WTC11 (cell line): ENCODE results near the gene ZMYND8. TPM values are rescaled to one million over a fixed set of nuclear protein-coding genes. Genes with fewer than 3 reads are reported as not detected.

ENCODE experiments used
- ATAC-seq: fragments of 200-7000 bp; cut with Tn5 transposase; 2 replicates; pipeline ENCODE4 v1.10.0; 2021; ENCODE audit warnings: mild to moderate bottlenecking, moderate library complexity
- CTCF ChIA-PET: fragments of 300-600 bp; sonication (Branson Sonifier 250); formaldehyde crosslinking; loops from one replicate; lab custom pipeline; 2021; ENCODE audit warnings: antibody characterized with exemption; lab: Charles Lee
- POLR2A ChIA-PET: fragments of 350-600 bp; sonication (Branson Sonifier 250); formaldehyde crosslinking; loops from one replicate; lab custom pipeline; 2021; ENCODE audit warnings: antibody characterized with exemption; lab: Charles Lee
- DNase-seq: peaks from one replicate; pipeline ENCODE4 v3.0.0; 2021; ENCODE audit warnings: low spot score
- H3K27ac Mint-ChIP-seq: 2 replicates; pipeline ENCODE4 v1.8.0; 2021; ENCODE audit warnings: mixed read lengths
- H3K27me3 Mint-ChIP-seq: 2 replicates; pipeline ENCODE4 v1.8.0; 2021; ENCODE audit warnings: low read depth, mild to moderate bottlenecking, moderate library complexity, mixed read lengths
- H3K36me3 Mint-ChIP-seq: 2 replicates; pipeline ENCODE4 v1.8.0; 2021; ENCODE audit warnings: mixed read lengths
- H3K4me1 Mint-ChIP-seq: 2 replicates; pipeline ENCODE4 v1.8.0; 2022; ENCODE audit warnings: mixed read lengths
- H3K4me3 Mint-ChIP-seq: 2 replicates; pipeline ENCODE4 v1.8.0; 2021; ENCODE audit warnings: mild to moderate bottlenecking, moderate library complexity, mixed read lengths
- H3K9me3 Mint-ChIP-seq: 2 replicates; pipeline ENCODE4 v1.8.0; 2021; ENCODE audit warnings: mixed read lengths
- ELF4 ChIP-seq: sonication (generic); formaldehyde crosslinking; IDR thresholded peaks from 2 replicates; pipeline ENCODE4 v1.8.1; 2022; ENCODE audit warnings: low read depth, mild to moderate bottlenecking, moderate library complexity, missing genetic modification reagents
- ESRRA ChIP-seq: sonication (generic); formaldehyde crosslinking; IDR thresholded peaks from 2 replicates; pipeline ENCODE4 v1.8.1; 2022; ENCODE audit warnings: mild to moderate bottlenecking, missing genetic modification reagents, borderline replicate concordance
- HMGA2 ChIP-seq: fragments of 250-450 bp; sonication (Bioruptor Pico); IDR thresholded peaks from 2 replicates; pipeline ENCODE4 v1.4.0; 2021; ENCODE audit warnings: mild to moderate bottlenecking, moderate library complexity
- JAZF1 ChIP-seq: fragments of 250-450 bp; sonication (Bioruptor Pico); IDR thresholded peaks from 2 replicates; pipeline ENCODE4 v1.9.0; 2021; ENCODE audit warnings: moderate library complexity, mild to moderate bottlenecking, inconsistent platforms
- MXD4 ChIP-seq: fragments of 250-450 bp; sonication (Bioruptor Pico); IDR thresholded peaks from 2 replicates; pipeline ENCODE4 v1.8.0; 2021; ENCODE audit warnings: mild to moderate bottlenecking, moderate library complexity, borderline replicate concordance
- MYBL2 ChIP-seq: sonication (generic); formaldehyde crosslinking; IDR thresholded peaks from 2 replicates; pipeline ENCODE4 v1.8.1; 2023; ENCODE audit warnings: mild to moderate bottlenecking, moderate library complexity, missing genetic modification reagents
- NFE2L1 ChIP-seq: sonication (generic); formaldehyde crosslinking; IDR thresholded peaks from 2 replicates; pipeline ENCODE4 v1.8.1; 2023; ENCODE audit warnings: missing genetic modification reagents
- NR3C1 ChIP-seq: sonication (generic); formaldehyde crosslinking; conservative IDR thresholded peaks from 2 replicates; pipeline ENCODE4 v1.8.1; 2023; ENCODE audit warnings: low read depth, mild to moderate bottlenecking, missing genetic modification reagents
- OVOL2 ChIP-seq: fragments of 250-450 bp; sonication (Bioruptor Pico); IDR thresholded peaks from 2 replicates; pipeline ENCODE4 v1.9.0; 2021; ENCODE audit warnings: mild to moderate bottlenecking, borderline replicate concordance
- SP1 ChIP-seq: sonication (generic); formaldehyde crosslinking; conservative IDR thresholded peaks from 2 replicates; pipeline ENCODE4 v1.8.1; 2022; ENCODE audit warnings: missing genetic modification reagents
- TEAD4 ChIP-seq: sonication (generic); formaldehyde crosslinking; IDR thresholded peaks from 2 replicates; pipeline ENCODE4 v1.8.0; 2022; ENCODE audit warnings: mild to moderate bottlenecking, missing genetic modification reagents
- ZBTB21 ChIP-seq: sonication (generic); formaldehyde crosslinking; IDR thresholded peaks from 2 replicates; pipeline ENCODE4 v1.8.1; 2023; ENCODE audit warnings: mild to moderate bottlenecking, missing genetic modification reagents, borderline replicate concordance
- ZNF138 ChIP-seq: sonication (generic); formaldehyde crosslinking; conservative IDR thresholded peaks from 2 replicates; pipeline ENCODE4 v1.8.1; 2022; ENCODE audit warnings: mild to moderate bottlenecking, moderate library complexity, missing genetic modification reagents
- ZNF263 ChIP-seq: sonication (generic); formaldehyde crosslinking; IDR thresholded peaks from 2 replicates; pipeline ENCODE4 v1.8.1; 2022; ENCODE audit warnings: low read depth, mild to moderate bottlenecking, moderate library complexity, missing genetic modification reagents
- ZNF317 ChIP-seq: sonication (generic); formaldehyde crosslinking; IDR thresholded peaks from 2 replicates; pipeline ENCODE4 v1.8.1; 2023; ENCODE audit warnings: low read depth, mild to moderate bottlenecking, moderate library complexity, missing genetic modification reagents, borderline replicate concordance
- ZNF671 ChIP-seq: fragments of 250-450 bp; sonication (Bioruptor Pico); IDR thresholded peaks from 2 replicates; pipeline ENCODE4 v1.8.0; 2021; ENCODE audit warnings: mild to moderate bottlenecking
- total RNA-seq: library from RNA; stranded (reverse); gene quantifications from 3 replicates; pipeline ENCODE4 v1.2.3, GENCODE V29; 2021
- TF ChIP-seq, protein P1 (sequence below): sonication (generic); formaldehyde crosslinking; IDR thresholded peaks from 2 replicates; pipeline ENCODE4 v1.8.0; 2022; ENCODE audit warnings: mild to moderate bottlenecking, missing genetic modification reagents
- TF ChIP-seq, protein P2 (sequence below): sonication (generic); formaldehyde crosslinking; IDR thresholded peaks from 2 replicates; pipeline ENCODE4 v1.8.1; 2022; ENCODE audit warnings: low read depth, mild to moderate bottlenecking, moderate library complexity, missing genetic modification reagents, borderline replicate concordance
- TF ChIP-seq, protein P3 (sequence below): sonication (generic); formaldehyde crosslinking; IDR thresholded peaks from 2 replicates; pipeline ENCODE4 v1.8.0; 2023; ENCODE audit warnings: mild to moderate bottlenecking, missing genetic modification reagents
- TF ChIP-seq, protein P4 (sequence below): fragments of 250-450 bp; sonication (Bioruptor Pico); IDR thresholded peaks from 2 replicates; pipeline ENCODE4 v1.9.0; 2021; ENCODE audit warnings: mild to moderate bottlenecking
- TF ChIP-seq, protein P5 (sequence below): sonication (generic); formaldehyde crosslinking; IDR thresholded peaks from 2 replicates; pipeline ENCODE4 v1.8.0; 2022; ENCODE audit warnings: missing genetic modification reagents

ZMYND8 gene
- total RNA-seq, 1 experiment from 2014 or later = 114 TPM

DNA sequence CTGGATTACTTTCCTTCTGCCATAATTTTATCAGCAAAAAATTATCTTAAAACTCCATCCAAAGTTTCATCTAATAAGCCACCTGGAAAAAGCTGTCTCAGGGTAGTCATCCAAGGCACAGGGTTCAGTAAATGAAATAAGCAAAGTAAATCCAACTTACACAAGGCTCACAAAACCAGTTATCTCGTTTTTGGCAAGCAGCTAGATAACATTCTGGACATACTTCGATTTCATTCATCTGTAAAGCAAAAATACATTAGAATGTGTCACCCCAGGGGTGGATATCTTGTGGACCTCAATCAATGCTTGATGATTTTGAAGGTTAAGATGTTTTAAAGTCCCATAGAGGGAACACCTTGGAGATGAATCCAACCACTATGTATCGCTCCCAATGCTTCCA lies 73.1 kb downstream of the ZMYND8 start:
- H3K4me1 Mint-ChIP-seq = peaks cover 19% of the 10 kb centered on the region
- no peak for TF ChIP-seq ZNF138
- TF ChIP-seq MXD4 = no peak
- no peak for TF ChIP-seq MYBL2 (CRISPR knock-in tag)
- TF ChIP-seq ZBTB21 (CRISPR knock-in tag) = no peak
- peak overlapping the region; percentile 69; the same call in 1 of the 2 replicates for H3K27ac Mint-ChIP-seq
- H3K27me3 Mint-ChIP-seq = no peaks in the 10 kb centered on the region
- DNase-seq = no peak
- H3K36me3 Mint-ChIP-seq = peaks cover 82% of the 10 kb centered on the region
- POLR2A ChIA-PET = no interaction called here
- H3K9me3 Mint-ChIP-seq = no peaks in the 10 kb centered on the region
- CTCF ChIA-PET = interaction anchor here (3.2 to 5.7 kb wide), 2 partner anchors 10 to 101 kb away, joined by 13 to 57 read pairs; no protein-coding TSS in a partner anchor
- H3K4me3 Mint-ChIP-seq = no peak overlapping the region
- no peak for ATAC-seq

DNA sequence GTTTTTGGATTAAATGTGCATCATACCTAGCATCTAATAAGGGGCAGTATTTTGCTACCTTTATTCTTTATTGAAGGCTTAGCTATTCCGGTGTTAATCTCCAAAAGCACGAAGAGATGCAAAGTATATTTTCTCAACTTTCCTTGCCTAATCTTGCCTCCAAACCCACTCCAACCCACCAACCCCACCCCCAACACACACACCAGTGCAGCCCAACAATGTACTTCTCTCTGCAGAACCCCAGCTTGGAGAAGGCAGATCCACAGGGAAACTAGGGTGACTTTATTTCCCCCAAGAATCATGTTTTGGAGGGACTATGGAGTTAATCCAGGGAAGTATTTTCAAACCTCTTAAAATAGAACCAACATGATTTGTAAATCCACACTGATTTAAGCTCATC lies 73.6 kb downstream of the ZMYND8 start:
- no peaks in the 10 kb centered on the region for H3K27me3 Mint-ChIP-seq
- TF ChIP-seq ELF4 = no peak
- TF ChIP-seq MXD4 = no peak
- no peak for TF ChIP-seq ZNF671
- TF ChIP-seq ESRRA (CRISPR knock-in tag) = no peak
- no peak for TF ChIP-seq SP1 (CRISPR knock-in tag)
- TF ChIP-seq JAZF1 (CRISPR knock-in tag) = no peak
- no peak overlapping the region for H3K4me3 Mint-ChIP-seq
- H3K27ac Mint-ChIP-seq = peak overlapping the region; percentile 22; the same call in 1 of the 2 replicates
- no peaks in the 10 kb centered on the region for H3K9me3 Mint-ChIP-seq
- ATAC-seq (no peak), DNase-seq (no peak)
- POLR2A ChIA-PET = interaction anchor here (0.6 kb wide), 1 partner anchor 73 kb away, joined by 3 read pairs; no protein-coding TSS in a partner anchor
- CTCF ChIA-PET = interaction anchor here (0.6 to 5.7 kb wide), 3 partner anchors 10 to 198 kb away, joined by 3 to 57 read pairs (median 13); no protein-coding TSS in a partner anchor
- H3K4me1 Mint-ChIP-seq = peaks cover 19% of the 10 kb centered on the region
- H3K36me3 Mint-ChIP-seq = peaks cover 82% of the 10 kb centered on the region

DNA sequence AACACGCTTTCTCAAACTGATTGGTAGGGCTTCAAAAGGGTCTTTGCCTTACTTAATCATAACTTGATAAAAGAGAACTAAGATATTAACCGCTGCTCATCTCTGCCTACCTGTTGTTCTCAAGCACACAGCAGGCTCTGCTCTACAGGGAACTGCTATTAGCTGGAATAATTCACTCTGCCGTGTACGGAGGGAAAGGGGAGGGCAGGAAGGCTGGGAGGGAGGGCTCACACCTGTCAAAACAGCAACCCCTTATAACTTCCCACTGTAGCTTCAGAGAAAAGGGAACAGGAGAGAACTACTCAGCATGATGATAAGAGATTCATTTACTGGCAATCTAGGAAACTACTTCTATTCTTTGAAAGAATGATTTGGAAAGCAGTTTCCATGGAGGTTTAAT lies 75.1 kb downstream of the ZMYND8 start:
- no peak for TF ChIP-seq NFE2L1
- no peak for TF ChIP-seq TEAD4 (CRISPR knock-in tag)
- TF ChIP-seq, protein P1, sequence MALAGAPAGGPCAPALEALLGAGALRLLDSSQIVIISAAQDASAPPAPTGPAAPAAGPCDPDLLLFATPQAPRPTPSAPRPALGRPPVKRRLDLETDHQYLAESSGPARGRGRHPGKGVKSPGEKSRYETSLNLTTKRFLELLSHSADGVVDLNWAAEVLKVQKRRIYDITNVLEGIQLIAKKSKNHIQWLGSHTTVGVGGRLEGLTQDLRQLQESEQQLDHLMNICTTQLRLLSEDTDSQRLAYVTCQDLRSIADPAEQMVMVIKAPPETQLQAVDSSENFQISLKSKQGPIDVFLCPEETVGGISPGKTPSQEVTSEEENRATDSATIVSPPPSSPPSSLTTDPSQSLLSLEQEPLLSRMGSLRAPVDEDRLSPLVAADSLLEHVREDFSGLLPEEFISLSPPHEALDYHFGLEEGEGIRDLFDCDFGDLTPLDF (CRISPR knock-in tag) = no peak
- TF ChIP-seq, protein P2, sequence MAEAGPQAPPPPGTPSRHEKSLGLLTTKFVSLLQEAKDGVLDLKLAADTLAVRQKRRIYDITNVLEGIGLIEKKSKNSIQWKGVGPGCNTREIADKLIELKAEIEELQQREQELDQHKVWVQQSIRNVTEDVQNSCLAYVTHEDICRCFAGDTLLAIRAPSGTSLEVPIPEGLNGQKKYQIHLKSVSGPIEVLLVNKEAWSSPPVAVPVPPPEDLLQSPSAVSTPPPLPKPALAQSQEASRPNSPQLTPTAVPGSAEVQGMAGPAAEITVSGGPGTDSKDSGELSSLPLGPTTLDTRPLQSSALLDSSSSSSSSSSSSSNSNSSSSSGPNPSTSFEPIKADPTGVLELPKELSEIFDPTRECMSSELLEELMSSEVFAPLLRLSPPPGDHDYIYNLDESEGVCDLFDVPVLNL = no peak
- TF ChIP-seq, protein P3, sequence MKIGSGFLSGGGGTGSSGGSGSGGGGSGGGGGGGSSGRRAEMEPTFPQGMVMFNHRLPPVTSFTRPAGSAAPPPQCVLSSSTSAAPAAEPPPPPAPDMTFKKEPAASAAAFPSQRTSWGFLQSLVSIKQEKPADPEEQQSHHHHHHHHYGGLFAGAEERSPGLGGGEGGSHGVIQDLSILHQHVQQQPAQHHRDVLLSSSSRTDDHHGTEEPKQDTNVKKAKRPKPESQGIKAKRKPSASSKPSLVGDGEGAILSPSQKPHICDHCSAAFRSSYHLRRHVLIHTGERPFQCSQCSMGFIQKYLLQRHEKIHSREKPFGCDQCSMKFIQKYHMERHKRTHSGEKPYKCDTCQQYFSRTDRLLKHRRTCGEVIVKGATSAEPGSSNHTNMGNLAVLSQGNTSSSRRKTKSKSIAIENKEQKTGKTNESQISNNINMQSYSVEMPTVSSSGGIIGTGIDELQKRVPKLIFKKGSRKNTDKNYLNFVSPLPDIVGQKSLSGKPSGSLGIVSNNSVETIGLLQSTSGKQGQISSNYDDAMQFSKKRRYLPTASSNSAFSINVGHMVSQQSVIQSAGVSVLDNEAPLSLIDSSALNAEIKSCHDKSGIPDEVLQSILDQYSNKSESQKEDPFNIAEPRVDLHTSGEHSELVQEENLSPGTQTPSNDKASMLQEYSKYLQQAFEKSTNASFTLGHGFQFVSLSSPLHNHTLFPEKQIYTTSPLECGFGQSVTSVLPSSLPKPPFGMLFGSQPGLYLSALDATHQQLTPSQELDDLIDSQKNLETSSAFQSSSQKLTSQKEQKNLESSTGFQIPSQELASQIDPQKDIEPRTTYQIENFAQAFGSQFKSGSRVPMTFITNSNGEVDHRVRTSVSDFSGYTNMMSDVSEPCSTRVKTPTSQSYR = no peak
- no peak for TF ChIP-seq ZNF317 (CRISPR knock-in tag)
- no peak for TF ChIP-seq OVOL2 (CRISPR knock-in tag)
- TF ChIP-seq MXD4 = no peak
- TF ChIP-seq, protein P4, sequence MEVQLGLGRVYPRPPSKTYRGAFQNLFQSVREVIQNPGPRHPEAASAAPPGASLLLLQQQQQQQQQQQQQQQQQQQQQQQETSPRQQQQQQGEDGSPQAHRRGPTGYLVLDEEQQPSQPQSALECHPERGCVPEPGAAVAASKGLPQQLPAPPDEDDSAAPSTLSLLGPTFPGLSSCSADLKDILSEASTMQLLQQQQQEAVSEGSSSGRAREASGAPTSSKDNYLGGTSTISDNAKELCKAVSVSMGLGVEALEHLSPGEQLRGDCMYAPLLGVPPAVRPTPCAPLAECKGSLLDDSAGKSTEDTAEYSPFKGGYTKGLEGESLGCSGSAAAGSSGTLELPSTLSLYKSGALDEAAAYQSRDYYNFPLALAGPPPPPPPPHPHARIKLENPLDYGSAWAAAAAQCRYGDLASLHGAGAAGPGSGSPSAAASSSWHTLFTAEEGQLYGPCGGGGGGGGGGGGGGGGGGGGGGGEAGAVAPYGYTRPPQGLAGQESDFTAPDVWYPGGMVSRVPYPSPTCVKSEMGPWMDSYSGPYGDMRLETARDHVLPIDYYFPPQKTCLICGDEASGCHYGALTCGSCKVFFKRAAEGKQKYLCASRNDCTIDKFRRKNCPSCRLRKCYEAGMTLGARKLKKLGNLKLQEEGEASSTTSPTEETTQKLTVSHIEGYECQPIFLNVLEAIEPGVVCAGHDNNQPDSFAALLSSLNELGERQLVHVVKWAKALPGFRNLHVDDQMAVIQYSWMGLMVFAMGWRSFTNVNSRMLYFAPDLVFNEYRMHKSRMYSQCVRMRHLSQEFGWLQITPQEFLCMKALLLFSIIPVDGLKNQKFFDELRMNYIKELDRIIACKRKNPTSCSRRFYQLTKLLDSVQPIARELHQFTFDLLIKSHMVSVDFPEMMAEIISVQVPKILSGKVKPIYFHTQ = no peak
- TF ChIP-seq ZBTB21 (CRISPR knock-in tag) = no peak
- TF ChIP-seq NR3C1 (CRISPR knock-in tag) = no peak
- TF ChIP-seq HMGA2 (CRISPR knock-in tag) = no peak
- no peak for TF ChIP-seq ZNF263
- TF ChIP-seq, protein P5, sequence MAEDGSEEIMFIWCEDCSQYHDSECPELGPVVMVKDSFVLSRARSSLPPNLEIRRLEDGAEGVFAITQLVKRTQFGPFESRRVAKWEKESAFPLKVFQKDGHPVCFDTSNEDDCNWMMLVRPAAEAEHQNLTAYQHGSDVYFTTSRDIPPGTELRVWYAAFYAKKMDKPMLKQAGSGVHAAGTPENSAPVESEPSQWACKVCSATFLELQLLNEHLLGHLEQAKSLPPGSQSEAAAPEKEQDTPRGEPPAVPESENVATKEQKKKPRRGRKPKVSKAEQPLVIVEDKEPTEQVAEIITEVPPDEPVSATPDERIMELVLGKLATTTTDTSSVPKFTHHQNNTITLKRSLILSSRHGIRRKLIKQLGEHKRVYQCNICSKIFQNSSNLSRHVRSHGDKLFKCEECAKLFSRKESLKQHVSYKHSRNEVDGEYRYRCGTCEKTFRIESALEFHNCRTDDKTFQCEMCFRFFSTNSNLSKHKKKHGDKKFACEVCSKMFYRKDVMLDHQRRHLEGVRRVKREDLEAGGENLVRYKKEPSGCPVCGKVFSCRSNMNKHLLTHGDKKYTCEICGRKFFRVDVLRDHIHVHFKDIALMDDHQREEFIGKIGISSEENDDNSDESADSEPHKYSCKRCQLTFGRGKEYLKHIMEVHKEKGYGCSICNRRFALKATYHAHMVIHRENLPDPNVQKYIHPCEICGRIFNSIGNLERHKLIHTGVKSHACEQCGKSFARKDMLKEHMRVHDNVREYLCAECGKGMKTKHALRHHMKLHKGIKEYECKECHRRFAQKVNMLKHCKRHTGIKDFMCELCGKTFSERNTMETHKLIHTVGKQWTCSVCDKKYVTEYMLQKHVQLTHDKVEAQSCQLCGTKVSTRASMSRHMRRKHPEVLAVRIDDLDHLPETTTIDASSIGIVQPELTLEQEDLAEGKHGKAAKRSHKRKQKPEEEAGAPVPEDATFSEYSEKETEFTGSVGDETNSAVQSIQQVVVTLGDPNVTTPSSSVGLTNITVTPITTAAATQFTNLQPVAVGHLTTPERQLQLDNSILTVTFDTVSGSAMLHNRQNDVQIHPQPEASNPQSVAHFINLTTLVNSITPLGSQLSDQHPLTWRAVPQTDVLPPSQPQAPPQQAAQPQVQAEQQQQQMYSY (CRISPR knock-in tag) = no peak
- TF ChIP-seq, all 79 proteins: peak for 0
- Mint-ChIP-seq H3K27ac (peak overlapping the region; percentile 87), H3K36me3 (peaks cover 77% of the 10 kb centered on the region), H3K27me3 (no peaks in the 10 kb centered on the region), H3K4me1 (peaks cover 25% of the 10 kb centered on the region), H3K4me3 (no peak overlapping the region), H3K9me3 (no peaks in the 10 kb centered on the region)
- ChIA-PET CTCF (interaction anchor here (0.5 to 5.7 kb wide), 3 partner anchors 39 to 103 kb away, joined by 3 to 57 read pairs (median 3); no protein-coding TSS in a partner anchor), POLR2A (interaction anchor here (1.1 kb wide), 1 partner anchor 48 kb away, joined by 5 read pairs; no protein-coding TSS in a partner anchor)
- DNase-seq (no peak), ATAC-seq (no peak)
